GM19372 (cell line): ENCODE results near the gene CH25H.

Experiments
- ATAC-seq: cut with Tn5 transposase; IDR thresholded peaks from one replicate; pipeline ENCODE4 v1.9.1; 2021; ENCODE audit warnings: mild to moderate bottlenecking, low read depth, moderate library complexity; ENCODE audit not compliant: unreplicated experiment

The CH25H gene

DNA sequence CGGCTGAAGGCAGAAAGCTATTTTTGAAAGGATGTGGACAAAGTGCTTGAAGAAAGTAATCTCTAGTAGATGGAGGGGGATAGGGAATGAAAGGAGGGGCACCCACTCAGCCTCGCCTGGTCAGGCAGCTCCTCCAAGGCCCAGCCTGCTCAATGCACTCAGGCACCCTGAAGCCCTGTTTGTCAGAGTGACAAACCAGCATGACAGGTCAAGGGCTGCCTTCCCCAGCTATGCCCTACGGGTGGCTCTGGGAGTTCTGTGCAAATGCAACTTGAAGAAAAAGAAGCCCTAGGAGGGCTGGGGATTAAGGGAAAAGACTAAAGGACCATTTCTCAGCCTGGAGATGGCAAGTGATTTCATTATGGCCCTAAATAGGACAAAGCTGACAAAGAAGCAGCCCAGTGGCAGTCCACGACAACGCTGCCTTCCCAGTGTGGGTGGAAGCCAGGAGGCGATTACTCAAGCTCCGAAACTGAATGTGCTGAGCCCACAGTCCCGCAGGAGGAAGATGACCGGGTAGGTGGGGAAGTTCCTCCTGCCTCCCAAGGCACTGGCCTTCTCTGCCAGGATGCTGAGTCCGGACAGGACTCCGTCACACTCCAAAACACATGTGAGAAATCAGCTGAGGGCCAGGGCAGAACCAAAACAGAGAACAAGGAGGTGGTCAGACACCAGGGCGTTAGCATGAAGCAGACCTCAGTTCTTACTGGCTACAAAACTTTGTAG lies 28.1 kb upstream of the CH25H start:
- ATAC-seq, result no peak

GRCh38 chr10:89233033-89233432 lies 25.9 kb upstream of the CH25H start:
- no peak for ATAC-seq

DNA sequence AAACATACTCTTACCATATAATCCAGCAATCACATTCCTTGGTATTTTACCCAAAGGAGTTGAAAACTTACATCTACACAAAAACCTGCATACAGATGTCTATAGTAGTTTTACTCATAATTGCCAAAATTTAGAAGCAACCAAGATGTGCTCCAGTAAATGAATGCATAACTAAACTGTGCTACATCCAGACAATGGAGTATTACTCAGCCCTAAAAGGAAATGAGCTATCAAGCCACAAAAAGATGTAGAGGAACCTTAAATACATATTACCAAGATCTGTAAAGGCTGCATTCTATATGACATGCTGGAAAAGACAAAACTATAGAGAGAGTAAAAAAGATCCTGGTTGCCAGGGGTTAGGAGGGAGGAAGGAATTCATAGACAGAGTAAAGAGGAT lies 21.8 kb upstream of the CH25H start:
- no peak for ATAC-seq

GRCh38 chr10:89228146-89228545 lies 21.0 kb upstream of the CH25H start:
- no peak for ATAC-seq

DNA sequence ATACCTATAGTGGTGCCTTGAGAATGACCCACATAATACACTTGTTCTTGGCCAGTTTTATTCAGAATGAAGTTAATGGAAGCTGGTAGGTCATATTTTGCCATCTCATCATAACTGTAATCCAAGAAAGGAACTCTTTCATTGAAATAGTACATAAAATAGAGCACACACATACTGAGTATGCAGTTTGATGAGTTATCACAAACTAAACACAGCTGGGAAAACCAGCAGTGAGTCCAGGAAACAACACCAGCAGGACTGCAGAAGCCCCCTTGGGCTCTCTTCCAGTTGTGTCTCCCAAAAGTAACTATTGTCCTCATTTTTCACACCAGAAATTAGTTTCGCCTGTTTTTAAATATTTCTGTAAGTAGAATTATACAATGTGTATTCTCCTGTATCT lies 19.8 kb upstream of the CH25H start:
- no peak for ATAC-seq

GRCh38 chr10:89224739-89225443 lies 17.8 kb upstream of the CH25H start:
- no peak for ATAC-seq

DNA sequence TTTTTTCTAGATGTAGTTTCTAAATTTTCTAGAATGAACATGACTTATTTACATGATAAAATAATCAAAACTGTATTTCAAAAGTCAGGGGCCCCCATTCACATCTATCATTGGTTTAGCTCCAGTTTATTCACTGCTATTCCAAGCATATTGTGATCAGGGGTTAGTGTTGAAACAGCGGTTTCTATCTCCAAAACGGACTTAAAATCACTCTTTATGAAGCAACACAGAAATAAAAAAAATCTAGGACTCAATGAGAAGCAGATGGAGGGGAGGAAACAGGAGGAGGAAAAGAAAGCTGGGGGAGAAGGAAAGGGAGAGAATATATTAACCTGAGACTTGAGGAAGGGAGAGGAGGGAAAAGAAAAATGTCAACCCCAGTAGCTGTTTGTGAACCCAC lies 14.8 kb upstream of the CH25H start:
- ATAC-seq, result no peak

- no peak for ATAC-seq
Observed at GRCh38 chr10:89219513-89220218, 12.5 kb upstream of the CH25H start.

- ATAC-seq, result no peak
Observed at GRCh38 chr10:89217057-89217990, 10.2 kb upstream of the CH25H start.

- no peak for ATAC-seq
Observed at GRCh38 chr10:89216056-89216455, 8.9 kb upstream of the CH25H start.

GRCh38 chr10:89215511-89215910 lies 8.4 kb upstream of the CH25H start:
- no peak for ATAC-seq

DNA sequence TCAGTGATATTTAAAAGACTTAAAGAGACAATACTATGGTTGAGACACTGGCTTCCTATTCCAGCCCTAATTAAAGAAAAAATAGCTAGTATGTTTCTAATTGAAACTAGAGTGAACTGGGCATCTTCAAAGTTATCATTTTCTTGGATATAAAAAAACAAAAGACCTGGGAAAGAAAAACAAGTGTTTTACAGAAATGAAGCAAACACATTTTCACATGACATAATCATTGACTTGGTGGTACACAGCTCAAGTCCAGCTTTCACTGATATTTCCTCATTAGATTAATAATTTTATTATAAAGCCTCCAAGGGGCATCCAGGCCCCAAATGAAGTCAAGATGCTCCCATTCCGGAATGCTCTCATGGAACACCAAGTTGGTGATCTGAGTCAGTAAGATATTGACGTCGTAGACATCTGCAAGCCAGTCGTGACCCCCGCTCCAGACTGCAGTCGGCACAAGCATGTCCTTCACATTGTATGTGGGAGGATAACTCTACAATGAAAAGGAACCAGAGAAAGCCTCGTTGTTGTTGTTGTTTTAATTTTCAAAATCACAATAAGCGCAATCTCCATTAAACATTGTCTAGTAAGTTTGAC lies 7.5 kb upstream of the CH25H start:
- no peak for ATAC-seq

DNA sequence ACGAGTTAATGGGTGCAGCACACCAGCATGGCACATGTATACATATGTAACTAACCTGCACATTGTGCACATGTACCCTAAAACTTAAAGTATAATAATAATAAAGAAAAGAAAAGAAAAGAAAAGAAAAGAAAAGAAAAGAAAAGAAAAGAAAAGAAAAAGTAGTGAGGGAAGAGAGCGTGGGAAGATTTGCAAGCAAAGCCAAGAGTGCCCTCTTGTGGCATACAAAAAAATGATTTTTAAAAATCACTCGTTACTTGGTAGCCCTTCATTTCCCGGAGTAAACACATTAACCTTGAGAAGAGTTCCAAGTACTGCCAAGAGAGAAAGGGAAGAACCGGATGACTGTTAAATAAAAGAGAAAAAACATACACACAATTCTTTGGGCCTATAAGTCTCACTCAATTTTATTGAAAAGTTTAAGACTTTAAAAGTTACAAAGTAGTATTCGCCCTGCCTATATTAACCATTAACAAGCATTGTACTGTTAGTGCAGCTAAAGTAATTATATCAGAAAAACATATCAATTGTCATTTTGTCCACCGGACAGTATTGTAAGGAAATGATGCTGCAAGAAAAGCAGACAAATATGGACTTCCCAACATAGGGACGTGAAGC lies 6.2 kb upstream of the CH25H start:
- ATAC-seq, result no peak

- no peak for ATAC-seq
Observed at GRCh38 chr10:89210794-89211425, 3.8 kb upstream of the CH25H start.

- no peak for ATAC-seq
Observed at GRCh38 chr10:89209718-89210117, 2.6 kb upstream of the CH25H start.

DNA sequence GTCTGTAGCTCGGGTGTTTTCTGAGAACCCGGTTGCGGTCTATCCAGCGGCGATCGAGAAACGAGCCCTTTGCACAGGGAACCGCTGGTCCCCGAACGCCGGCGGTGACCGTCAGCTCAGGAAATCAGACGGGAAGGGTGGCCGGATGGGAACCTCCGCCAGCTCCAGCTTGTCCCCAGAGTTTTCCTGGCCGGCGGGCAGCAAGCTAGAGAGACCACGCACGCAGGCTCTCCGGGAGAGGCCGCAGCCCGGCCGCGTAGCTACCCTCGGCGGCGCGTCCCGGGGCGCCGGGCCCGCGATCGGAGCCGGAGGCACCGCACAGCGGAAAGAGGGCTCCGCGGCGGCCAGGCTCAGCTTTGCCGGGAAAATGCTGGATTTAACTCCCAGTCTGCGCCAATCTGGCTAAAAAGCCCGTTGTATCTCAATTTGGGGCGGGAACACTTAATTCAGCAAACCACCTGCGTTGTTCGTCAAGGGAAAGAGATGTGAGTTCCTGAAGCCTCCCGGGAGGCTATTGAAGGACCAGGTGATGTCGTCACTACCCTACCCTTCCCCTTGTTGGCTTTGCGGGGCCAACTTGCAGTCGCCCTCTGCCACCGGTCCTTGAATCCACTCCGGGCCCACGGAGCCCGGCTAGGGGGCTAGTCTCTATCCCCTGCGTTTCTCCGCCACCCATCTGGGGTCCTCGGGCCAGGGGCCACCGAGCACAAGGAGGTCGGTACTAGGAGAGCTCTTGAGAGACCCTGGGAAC lies 859 bp upstream of the CH25H start:
- no peak for ATAC-seq

GRCh38 chr10:89206402-89207180 lies 526 bp downstream of the CH25H start:
- ATAC-seq, result no peak
